Natural killer cell (primary cell): Measurements from ENCODE around the gene FAM131B. TPM values are rescaled to one million over a fixed set of nuclear protein-coding genes. Genes with fewer than 3 reads are reported as not detected.

Experiments
- ATAC-seq, 3 donors: fragments of 150-1000 bp in 2 of 3; fragments of 200-7000 bp in 1 of 3; cut with Tn5 transposase; 1 replicate in 1 of 3; 2 replicates in 2 of 3; pipeline ENCODE4 v1.10.0; 2021; ENCODE audit warnings: mild to moderate bottlenecking in 2 of 3, moderate library complexity in 2 of 3
- DNase-seq, 2 donors: peaks; one replicate each; pipeline versions ENCODE4 v3.0.0 to v3.0.0-alpha.2; 2013 to 2021; ENCODE audit warnings: mixed read lengths in 1 of 2
- H3K27ac ChIP-seq: one replicate; pipeline ENCODE4 v1.5.1; 2013; ENCODE audit warnings: mild to moderate bottlenecking, low read length
- H3K27me3 ChIP-seq: one replicate; pipeline ENCODE4 v1.6.1; 2013; ENCODE audit warnings: low read length; ENCODE audit not compliant: control insufficient read depth, insufficient read depth
- H3K36me3 ChIP-seq: one replicate; pipeline ENCODE4 v1.6.1; 2013; ENCODE audit warnings: low read length; ENCODE audit not compliant: control insufficient read depth, insufficient read depth
- H3K4me1 ChIP-seq: one replicate; pipeline ENCODE4 v1.6.1; 2013; ENCODE audit warnings: low read length; ENCODE audit not compliant: control insufficient read depth, insufficient read depth
- H3K4me3 ChIP-seq: one replicate; pipeline ENCODE4 v1.5.1; 2013; ENCODE audit warnings: low read length
- H3K9me3 ChIP-seq: one replicate; pipeline ENCODE4 v1.6.1; 2013; ENCODE audit warnings: low read length; ENCODE audit not compliant: control insufficient read depth, insufficient read depth
- H3K27ac Mint-ChIP-seq, 2 donors: one replicate each; pipeline ENCODE4 v1.8.0; 2022; ENCODE audit warnings: mild to moderate bottlenecking in 2 of 2, mixed read lengths in 2 of 2, moderate library complexity in 1 of 2
- H3K27me3 Mint-ChIP-seq, 2 donors: one replicate each; pipeline ENCODE4 v1.8.0; 2022; ENCODE audit warnings: low read depth in 2 of 2, mixed read lengths in 2 of 2
- H3K36me3 Mint-ChIP-seq: one replicate; pipeline ENCODE4 v1.8.0; 2022; ENCODE audit warnings: mixed read lengths
- H3K4me1 Mint-ChIP-seq, 2 donors: one replicate each; pipeline ENCODE4 v1.8.0; 2022; ENCODE audit warnings: mixed read lengths in 2 of 2
- H3K4me3 Mint-ChIP-seq: one replicate; pipeline ENCODE4 v1.8.0; 2022; ENCODE audit warnings: mild to moderate bottlenecking, moderate library complexity, mixed read lengths
- H3K9me3 Mint-ChIP-seq, 2 donors: one replicate each; pipeline ENCODE4 v1.8.0; 2022; ENCODE audit warnings: mixed read lengths in 2 of 2
- WGBS: methylation state at CpG from one replicate; pipeline ENCODE4 v1.1.7; 2013; ENCODE audit warnings: missing lambda C conversion rate; ENCODE audit not compliant: insufficient coverage; 5-methylcytosine and 5-hydroxymethylcytosine counted together
- intact Hi-C: fragments of 100-400 bp; cut with micrococcal nuclease; formaldehyde crosslinking; loops from one replicate; pipeline ENCODE4 v1.14.2; 2022
- total RNA-seq, 4 donors: library from RNA; stranded (reverse); fragments of 120-200 nt in 1 of 4; gene quantifications; one replicate each; pipeline versions ENCODE4 v1.2.3 to v1.2.4, GENCODE V29; 2013 to 2022
- TF ChIP-seq, protein P1 (sequence below): fragments of 200-600 bp; IDR thresholded peaks from one replicate; pipeline ENCODE4 v1.8.0; 2022; ENCODE audit warnings: antibody characterized with exemption

Gene FAM131B
- total RNA-seq, 3 donors from 2014 or later (not counting 1 experiment from before 2014, with no cell fraction given) = 2.3 to 2.8 (median 2.5) TPM

DNA sequence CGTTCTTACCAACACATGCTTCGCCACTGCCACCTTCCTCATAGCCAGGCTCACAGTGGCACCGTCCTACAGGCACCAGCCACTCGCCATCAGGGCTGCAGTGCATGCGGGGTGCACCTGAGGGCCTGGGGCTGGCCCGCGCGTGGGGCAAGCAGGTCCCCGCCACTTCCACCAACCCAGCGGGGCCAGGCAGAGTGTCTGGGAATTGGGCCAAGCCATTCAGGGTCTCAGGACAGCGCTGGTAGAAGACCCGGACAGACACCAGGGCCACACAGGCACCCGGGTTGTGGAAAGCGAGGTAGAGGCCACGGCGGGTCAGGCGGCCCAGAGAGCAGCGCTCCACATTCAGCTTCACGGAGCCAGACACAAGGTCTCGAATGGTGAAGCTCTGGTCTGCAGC lies 37.1 kb upstream of the FAM131B start:
- H3K27me3 Mint-ChIP-seq = peaks cover 2 to 5% of the 10 kb centered on the region in 2 donors
- H3K4me3 Mint-ChIP-seq = no peak overlapping the region
- peaks cover 14% of the 10 kb centered on the region for H3K4me1 ChIP-seq
- peaks cover 10% of the 10 kb centered on the region in 2 donors for H3K4me1 Mint-ChIP-seq
- no peaks in the 10 kb centered on the region for H3K9me3 ChIP-seq
- intact Hi-C loops = no loop called here
- H3K27me3 ChIP-seq = no peaks in the 10 kb centered on the region
- ATAC-seq (no peak), DNase-seq (no peak)
- 94% methylated on average over 16 of the region's 20 CpGs for WGBS
- H3K27ac ChIP-seq = no peak overlapping the region
- no peaks in the 10 kb centered on the region for H3K9me3 Mint-ChIP-seq
- H3K36me3 ChIP-seq = no peaks in the 10 kb centered on the region
- TF ChIP-seq, protein P1, sequence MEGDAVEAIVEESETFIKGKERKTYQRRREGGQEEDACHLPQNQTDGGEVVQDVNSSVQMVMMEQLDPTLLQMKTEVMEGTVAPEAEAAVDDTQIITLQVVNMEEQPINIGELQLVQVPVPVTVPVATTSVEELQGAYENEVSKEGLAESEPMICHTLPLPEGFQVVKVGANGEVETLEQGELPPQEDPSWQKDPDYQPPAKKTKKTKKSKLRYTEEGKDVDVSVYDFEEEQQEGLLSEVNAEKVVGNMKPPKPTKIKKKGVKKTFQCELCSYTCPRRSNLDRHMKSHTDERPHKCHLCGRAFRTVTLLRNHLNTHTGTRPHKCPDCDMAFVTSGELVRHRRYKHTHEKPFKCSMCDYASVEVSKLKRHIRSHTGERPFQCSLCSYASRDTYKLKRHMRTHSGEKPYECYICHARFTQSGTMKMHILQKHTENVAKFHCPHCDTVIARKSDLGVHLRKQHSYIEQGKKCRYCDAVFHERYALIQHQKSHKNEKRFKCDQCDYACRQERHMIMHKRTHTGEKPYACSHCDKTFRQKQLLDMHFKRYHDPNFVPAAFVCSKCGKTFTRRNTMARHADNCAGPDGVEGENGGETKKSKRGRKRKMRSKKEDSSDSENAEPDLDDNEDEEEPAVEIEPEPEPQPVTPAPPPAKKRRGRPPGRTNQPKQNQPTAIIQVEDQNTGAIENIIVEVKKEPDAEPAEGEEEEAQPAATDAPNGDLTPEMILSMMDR = no peak
- H3K4me3 ChIP-seq = no peak overlapping the region
- no peak overlapping the region for H3K27ac Mint-ChIP-seq
- H3K36me3 Mint-ChIP-seq = no peaks in the 10 kb centered on the region

DNA sequence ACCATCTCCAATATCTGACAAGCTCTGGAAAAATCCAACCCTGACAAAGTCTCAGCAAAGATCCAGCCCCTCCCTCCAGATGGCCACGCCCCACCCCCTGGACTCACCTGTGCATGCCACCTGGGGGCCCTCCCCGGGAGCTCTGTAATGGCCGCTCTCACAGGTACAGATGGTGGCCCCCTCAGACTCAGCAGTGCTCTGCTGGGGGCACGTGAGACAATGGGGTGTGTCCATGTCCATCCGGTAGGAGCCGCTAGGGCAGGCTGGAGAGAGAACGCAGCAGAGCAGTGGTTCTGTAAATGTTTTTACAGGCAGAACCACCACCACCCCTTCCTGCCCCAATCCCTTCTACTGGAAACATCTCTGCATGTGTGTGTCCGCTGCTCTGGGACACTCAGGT lies 36.6 kb upstream of the FAM131B start:
- H3K36me3 ChIP-seq = no peaks in the 10 kb centered on the region
- no peaks in the 10 kb centered on the region for H3K36me3 Mint-ChIP-seq
- DNase-seq = no peak
- no peaks in the 10 kb centered on the region for H3K27me3 ChIP-seq
- no peak overlapping the region for H3K4me3 ChIP-seq
- H3K4me1 Mint-ChIP-seq = peaks cover 11 to 12% of the 10 kb centered on the region in 2 donors
- no peak overlapping the region for H3K4me3 Mint-ChIP-seq
- no peak for ATAC-seq
- intact Hi-C loops = no loop called here
- H3K27me3 Mint-ChIP-seq = no peaks in the 10 kb centered on the region
- H3K27ac ChIP-seq = no peak overlapping the region
- 97% methylated on average over 8 of the region's 8 CpGs for WGBS
- no peaks in the 10 kb centered on the region for H3K9me3 Mint-ChIP-seq
- no peaks in the 10 kb centered on the region for H3K9me3 ChIP-seq
- no peak overlapping the region for H3K27ac Mint-ChIP-seq
- TF ChIP-seq, protein P1 = no peak
- H3K4me1 ChIP-seq = peaks cover 15% of the 10 kb centered on the region

DNA sequence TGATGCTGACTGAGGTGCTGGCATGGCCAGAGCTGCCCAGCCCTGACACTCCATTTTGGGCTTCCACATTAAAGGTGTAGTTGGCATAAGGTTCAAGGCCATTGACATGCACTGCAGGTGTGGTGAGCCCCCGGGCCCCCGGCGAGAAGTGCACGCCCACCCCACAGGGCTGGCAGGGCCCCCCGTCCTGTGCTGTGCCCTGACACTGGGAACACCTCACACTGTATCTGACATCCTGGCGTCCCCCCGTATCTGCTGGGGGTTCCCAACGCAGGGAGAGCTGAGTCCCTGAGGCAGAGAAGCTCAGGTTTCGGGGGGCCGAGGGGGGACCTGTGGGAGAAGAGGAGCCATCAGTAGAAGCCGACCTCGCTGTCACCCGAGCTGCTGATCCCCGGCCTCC lies 36.1 kb upstream of the FAM131B start:
- H3K27ac ChIP-seq = no peak overlapping the region
- no peak overlapping the region for H3K4me3 ChIP-seq
- H3K9me3 Mint-ChIP-seq = no peaks in the 10 kb centered on the region
- H3K4me1 ChIP-seq = peaks cover 15% of the 10 kb centered on the region
- H3K36me3 Mint-ChIP-seq = no peaks in the 10 kb centered on the region
- no peaks in the 10 kb centered on the region for H3K9me3 ChIP-seq
- intact Hi-C loops = no loop called here
- ATAC-seq (no peak), DNase-seq (no peak)
- no peaks in the 10 kb centered on the region for H3K36me3 ChIP-seq
- no peaks in the 10 kb centered on the region for H3K27me3 Mint-ChIP-seq
- H3K27ac Mint-ChIP-seq = no peak overlapping the region
- TF ChIP-seq, protein P1 = no peak
- no peak overlapping the region for H3K4me3 Mint-ChIP-seq
- 95% methylated on average over 14 of the region's 14 CpGs for WGBS
- H3K4me1 Mint-ChIP-seq = peaks cover 11 to 17% of the 10 kb centered on the region in 2 donors
- no peaks in the 10 kb centered on the region for H3K27me3 ChIP-seq
